Naive thymus-derived CD8-positive, alpha-beta T cell (primary cell): Measurements from ENCODE around the gene CAMKMT. TPM values are rescaled to one million over a fixed set of nuclear protein-coding genes. Genes with fewer than 3 reads are reported as not detected.

Source experiments
- ATAC-seq, 2 donors: fragments of 150-1000 bp; cut with Tn5 transposase in 1 of 2; sonication (Bioruptor Pico), chemical (Tn5 transposase) in 1 of 2; 1 replicate in 1 of 2; 2 replicates in 1 of 2; pipeline ENCODE4 v1.10.0; 2021; ENCODE audit warnings: mild to moderate bottlenecking in 2 of 2, moderate library complexity in 2 of 2
- POLR2A ChIA-PET: fragments of 350-600 bp; sonication (Branson Sonifier 250); formaldehyde crosslinking; loops from one replicate; lab custom pipeline; 2021; ENCODE audit warnings: antibody characterized with exemption; lab: Charles Lee
- DNase-seq, 10 donors: peaks; one replicate each; pipeline versions ENCODE4 v3.0.0 to v3.0.0-alpha.2; 2020 to 2022
- H3K27ac Mint-ChIP-seq, 10 donors: one replicate each; pipeline ENCODE4 v1.8.0; 2020 to 2022; ENCODE audit warnings: mild to moderate bottlenecking in 10 of 10, mixed read lengths in 10 of 10, moderate library complexity in 4 of 10, inconsistent platforms in 1 of 10
- H3K27me3 Mint-ChIP-seq, 5 donors: one replicate each; pipeline ENCODE4 v1.8.0; 2021 to 2022; ENCODE audit warnings: mixed read lengths in 5 of 5
- H3K36me3 Mint-ChIP-seq, 3 donors: one replicate each; pipeline ENCODE4 v1.8.0; 2020 to 2022; ENCODE audit warnings: mixed read lengths in 3 of 3, mild to moderate bottlenecking in 2 of 3, inconsistent platforms in 1 of 3
- H3K4me1 Mint-ChIP-seq, 4 donors: one replicate each; pipeline ENCODE4 v1.8.0; 2021 to 2022; ENCODE audit warnings: mixed read lengths in 4 of 4
- H3K4me3 Mint-ChIP-seq, 10 donors: one replicate each; pipeline ENCODE4 v1.8.0; 2020 to 2022; ENCODE audit warnings: mild to moderate bottlenecking in 10 of 10, mixed read lengths in 10 of 10, moderate library complexity in 6 of 10, inconsistent platforms in 1 of 10
- H3K9me3 Mint-ChIP-seq, 9 donors: one replicate each; pipeline ENCODE4 v1.8.0; 2020 to 2022; ENCODE audit warnings: mixed read lengths in 9 of 9, mild to moderate bottlenecking in 3 of 9, inconsistent platforms in 1 of 9, moderate library complexity in 1 of 9
- polyA plus RNA-seq, 3 donors: library from polyadenylated mRNA; unstranded; fragments of 300-500 nt; fragmentation: Illumina TruSeq; gene quantifications; one replicate each; pipeline ENCODE4 v1.2.3, GENCODE V29; 2021
- total RNA-seq, 8 experiments: library from RNA in 2 of 8; stranded (reverse) in 2 of 8; gene quantifications; one replicate each; pipeline ENCODE4 v1.2.3 and lab custom pipeline; 2021 to 2026

Gene CAMKMT
- total and polyA plus RNA-seq, 5 experiments from 2014 or later = 17.1 to 22.9 (median 20.5) TPM

- peaks cover 4 to 5% (median 5%) of the 10 kb centered on the region in 3 donors for H3K36me3 Mint-ChIP-seq
- H3K27ac Mint-ChIP-seq = peak overlapping the region in 1 of 10 donors; percentile 9
- peaks cover 63 to 93% (median 86%) of the 10 kb centered on the region in 5 donors for H3K27me3 Mint-ChIP-seq
- H3K4me3 Mint-ChIP-seq = peak overlapping the region; percentile 48 to 85 (median 82)
- ATAC-seq = peak in 1 of 2 donors; percentile 22
- peaks cover 0 to 12% (median 0%) of the 10 kb centered on the region in 9 donors for H3K9me3 Mint-ChIP-seq
- no peak for DNase-seq
- H3K4me1 Mint-ChIP-seq = peaks cover 8 to 27% (median 19%) of the 10 kb centered on the region in 4 donors
- POLR2A ChIA-PET = no interaction called here
Observed at GRCh38 chr2:44801841-44802776, 440.4 kb downstream of the CAMKMT start.

GRCh38 chr2:44802777-44803424 is 441.2 kb downstream of the CAMKMT start:
- Mint-ChIP-seq H3K4me3 (peak overlapping the region in 5 of 10 donors; percentile 7 to 83 (median 15)), H3K27ac (no peak overlapping the region), H3K27me3 (peaks cover 61 to 89% (median 84%) of the 10 kb centered on the region in 5 donors), H3K4me1 (peaks cover 8 to 27% (median 19%) of the 10 kb centered on the region in 4 donors), H3K9me3 (peaks cover 0 to 8% (median 0%) of the 10 kb centered on the region in 9 donors), H3K36me3 (peaks cover 1 to 5% (median 4%) of the 10 kb centered on the region in 3 donors)
- POLR2A ChIA-PET = no interaction called here
- ATAC-seq (peak in 1 of 2 donors; percentile 33), DNase-seq (no peak)

GRCh38 chr2:44804406-44805265 is 442.9 kb downstream of the CAMKMT start:
- H3K4me1 Mint-ChIP-seq = peaks cover 8 to 27% (median 19%) of the 10 kb centered on the region in 4 donors
- no peak overlapping the region for H3K4me3 Mint-ChIP-seq

GRCh38 chr2:44805401-44806235 is 443.9 kb downstream of the CAMKMT start:
- ATAC-seq (no peak), DNase-seq (no peak)
- peaks cover 8 to 18% (median 14%) of the 10 kb centered on the region in 4 donors for H3K4me1 Mint-ChIP-seq
- H3K4me3 Mint-ChIP-seq = no peak overlapping the region
- no peak overlapping the region for H3K27ac Mint-ChIP-seq
- POLR2A ChIA-PET = no interaction called here
- peaks cover 49 to 83% (median 72%) of the 10 kb centered on the region in 5 donors for H3K27me3 Mint-ChIP-seq
- peaks cover 0 to 5% (median 2%) of the 10 kb centered on the region in 3 donors for H3K36me3 Mint-ChIP-seq
- H3K9me3 Mint-ChIP-seq = peaks cover 0 to 4% (median 0%) of the 10 kb centered on the region in 9 donors

More at GRCh38 chr2:44804406-44805265, 442.9 kb downstream of the CAMKMT start:
- Mint-ChIP-seq H3K36me3 (peaks cover 1 to 5% (median 2%) of the 10 kb centered on the region in 3 donors), H3K9me3 (peaks cover 0 to 2% (median 0%) of the 10 kb centered on the region in 9 donors), H3K27me3 (peaks cover 53 to 84% (median 75%) of the 10 kb centered on the region in 5 donors), H3K27ac (no peak overlapping the region)
- no peak for ATAC-seq
- POLR2A ChIA-PET = no interaction called here
- no peak for DNase-seq

GRCh38 chr2:44807201-44808025 is 445.7 kb downstream of the CAMKMT start:
- no peak overlapping the region for H3K4me3 Mint-ChIP-seq
- H3K4me1 Mint-ChIP-seq = peaks cover 0 to 5% (median 1%) of the 10 kb centered on the region in 4 donors
- POLR2A ChIA-PET = no interaction called here
- peaks cover 48 to 84% (median 74%) of the 10 kb centered on the region in 5 donors for H3K27me3 Mint-ChIP-seq
- DNase-seq = no peak
- H3K9me3 Mint-ChIP-seq = peaks cover 0 to 4% (median 0%) of the 10 kb centered on the region in 9 donors
- no peak overlapping the region for H3K27ac Mint-ChIP-seq
- ATAC-seq = no peak
- peaks cover 0 to 11% (median 0%) of the 10 kb centered on the region in 3 donors for H3K36me3 Mint-ChIP-seq

- Mint-ChIP-seq H3K9me3 (peaks cover 0 to 2% (median 0%) of the 10 kb centered on the region in 9 donors), H3K27me3 (peaks cover 39 to 86% (median 68%) of the 10 kb centered on the region in 5 donors), H3K4me1 (peaks cover 0 to under 1% (median 0%) of the 10 kb centered on the region in 4 donors), H3K36me3 (peaks cover 0 to 11% (median 0%) of the 10 kb centered on the region in 3 donors), H3K4me3 (no peak overlapping the region), H3K27ac (no peak overlapping the region)
- ATAC-seq = no peak
- no peak for DNase-seq
- POLR2A ChIA-PET = no interaction called here
Observed at GRCh38 chr2:44810892-44811530, 449.3 kb downstream of the CAMKMT start.

- H3K4me1 Mint-ChIP-seq = peaks cover 0 to under 1% (median 0%) of the 10 kb centered on the region in 4 donors
- H3K4me3 Mint-ChIP-seq = no peak overlapping the region
- DNase-seq = no peak
- peaks cover 31 to 88% (median 63%) of the 10 kb centered on the region in 5 donors for H3K27me3 Mint-ChIP-seq
- ATAC-seq = no peak
- no peak overlapping the region for H3K27ac Mint-ChIP-seq
- POLR2A ChIA-PET = no interaction called here
- H3K36me3 Mint-ChIP-seq = peaks cover 0 to 6% (median 0%) of the 10 kb centered on the region in 3 donors
- peaks cover 0 to 2% (median 0%) of the 10 kb centered on the region in 9 donors for H3K9me3 Mint-ChIP-seq
Observed at GRCh38 chr2:44813165-44813564, 451.4 kb downstream of the CAMKMT start.

GRCh38 chr2:44813658-44814057 is 451.9 kb downstream of the CAMKMT start:
- no peak for DNase-seq
- peaks cover 0 to 2% (median 0%) of the 10 kb centered on the region in 4 donors for H3K4me1 Mint-ChIP-seq
- ATAC-seq = no peak
- POLR2A ChIA-PET = no interaction called here
- peaks cover 0 to 6% (median 0%) of the 10 kb centered on the region in 3 donors for H3K36me3 Mint-ChIP-seq
- no peak overlapping the region for H3K27ac Mint-ChIP-seq
- H3K9me3 Mint-ChIP-seq = peaks cover 0 to 2% (median 0%) of the 10 kb centered on the region in 9 donors
- no peak overlapping the region for H3K4me3 Mint-ChIP-seq
- H3K27me3 Mint-ChIP-seq = peaks cover 32 to 92% (median 63%) of the 10 kb centered on the region in 5 donors

GRCh38 chr2:44817256-44817655 is 455.5 kb downstream of the CAMKMT start:
- no peak for DNase-seq
- ATAC-seq = no peak
- H3K27me3 Mint-ChIP-seq = peaks cover 22 to 67% (median 43%) of the 10 kb centered on the region in 5 donors
- peaks cover 0 to 2% (median 0%) of the 10 kb centered on the region in 4 donors for H3K4me1 Mint-ChIP-seq
- no peak overlapping the region for H3K4me3 Mint-ChIP-seq
- no peaks in the 10 kb centered on the region for H3K9me3 Mint-ChIP-seq
- H3K36me3 Mint-ChIP-seq = no peaks in the 10 kb centered on the region
- no peak overlapping the region for H3K27ac Mint-ChIP-seq
- POLR2A ChIA-PET = no interaction called here

GRCh38 chr2:44817673-44818335 is 456.1 kb downstream of the CAMKMT start:
- POLR2A ChIA-PET = no interaction called here
- ATAC-seq (no peak), DNase-seq (no peak)
- H3K4me1 Mint-ChIP-seq = peaks cover 0 to 2% (median 0%) of the 10 kb centered on the region in 4 donors
- no peaks in the 10 kb centered on the region for H3K36me3 Mint-ChIP-seq
- peaks cover 22 to 62% (median 42%) of the 10 kb centered on the region in 5 donors for H3K27me3 Mint-ChIP-seq
- no peak overlapping the region for H3K4me3 Mint-ChIP-seq
- no peak overlapping the region for H3K27ac Mint-ChIP-seq
- H3K9me3 Mint-ChIP-seq = no peaks in the 10 kb centered on the region
